Ishikawa (cell line): ENCODE results near the gene PDZD8.

ENCODE experiments used
- CEBPB ChIP-seq: IDR thresholded peaks from 2 replicates; pipeline ENCODE4 v1.6.1; 2012
- CREB1 ChIP-seq: IDR thresholded peaks from 2 replicates; pipeline ENCODE4 v1.6.1; 2012; ENCODE audit warnings: low read depth
- EGR1 ChIP-seq: IDR thresholded peaks from 2 replicates; pipeline ENCODE4 v1.6.1; 2012
- EP300 ChIP-seq: IDR thresholded peaks from 2 replicates; pipeline ENCODE4 v1.6.1; 2012; ENCODE audit warnings: borderline replicate concordance
- TCF12 ChIP-seq: IDR thresholded peaks from 2 replicates; pipeline ENCODE4 v1.6.1; 2012; ENCODE audit warnings: low read depth

DNA sequence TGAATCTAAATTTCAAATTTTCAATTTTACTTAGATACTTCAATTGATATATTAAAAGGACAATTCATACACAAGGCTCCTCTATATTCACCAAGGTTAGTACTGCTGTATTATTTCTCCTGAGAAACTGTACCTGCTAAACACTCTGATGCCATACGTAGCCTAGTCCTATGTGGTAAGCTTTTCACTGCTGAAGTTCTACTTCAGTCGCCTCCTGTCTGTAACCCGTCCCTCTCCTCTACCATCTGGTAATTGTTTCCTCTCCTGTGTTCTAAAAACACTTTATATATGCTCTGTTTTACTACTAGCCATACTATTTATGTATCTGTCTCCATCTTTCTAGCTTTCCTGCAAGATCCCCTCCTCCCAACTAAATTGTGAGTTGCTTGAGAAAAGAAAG is 20.2 kb downstream of the PDZD8 start:
- no peak for TF ChIP-seq TCF12
- TF ChIP-seq CREB1: no peak
- TF ChIP-seq EP300: no peak
- TF ChIP-seq EGR1: no peak
- TF ChIP-seq CEBPB: no peak
